ENCODE measurements around the gene SLC35D2.

SLC35D2 gene

GRCh38 chr9:96386157-96386556 lies 2.6 kb upstream of the SLC35D2 start:
- H3K4me3 ChIP-seq (ENCODE audit: low read depth, low read length) = no peak overlapping the region
- TF ChIP-seq, protein P1, sequence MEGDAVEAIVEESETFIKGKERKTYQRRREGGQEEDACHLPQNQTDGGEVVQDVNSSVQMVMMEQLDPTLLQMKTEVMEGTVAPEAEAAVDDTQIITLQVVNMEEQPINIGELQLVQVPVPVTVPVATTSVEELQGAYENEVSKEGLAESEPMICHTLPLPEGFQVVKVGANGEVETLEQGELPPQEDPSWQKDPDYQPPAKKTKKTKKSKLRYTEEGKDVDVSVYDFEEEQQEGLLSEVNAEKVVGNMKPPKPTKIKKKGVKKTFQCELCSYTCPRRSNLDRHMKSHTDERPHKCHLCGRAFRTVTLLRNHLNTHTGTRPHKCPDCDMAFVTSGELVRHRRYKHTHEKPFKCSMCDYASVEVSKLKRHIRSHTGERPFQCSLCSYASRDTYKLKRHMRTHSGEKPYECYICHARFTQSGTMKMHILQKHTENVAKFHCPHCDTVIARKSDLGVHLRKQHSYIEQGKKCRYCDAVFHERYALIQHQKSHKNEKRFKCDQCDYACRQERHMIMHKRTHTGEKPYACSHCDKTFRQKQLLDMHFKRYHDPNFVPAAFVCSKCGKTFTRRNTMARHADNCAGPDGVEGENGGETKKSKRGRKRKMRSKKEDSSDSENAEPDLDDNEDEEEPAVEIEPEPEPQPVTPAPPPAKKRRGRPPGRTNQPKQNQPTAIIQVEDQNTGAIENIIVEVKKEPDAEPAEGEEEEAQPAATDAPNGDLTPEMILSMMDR (IDR thresholded peaks at IDR 0.05; ENCODE audit: borderline replicate concordance, insufficient read depth, low read depth, low read length) = no peak

DNA sequence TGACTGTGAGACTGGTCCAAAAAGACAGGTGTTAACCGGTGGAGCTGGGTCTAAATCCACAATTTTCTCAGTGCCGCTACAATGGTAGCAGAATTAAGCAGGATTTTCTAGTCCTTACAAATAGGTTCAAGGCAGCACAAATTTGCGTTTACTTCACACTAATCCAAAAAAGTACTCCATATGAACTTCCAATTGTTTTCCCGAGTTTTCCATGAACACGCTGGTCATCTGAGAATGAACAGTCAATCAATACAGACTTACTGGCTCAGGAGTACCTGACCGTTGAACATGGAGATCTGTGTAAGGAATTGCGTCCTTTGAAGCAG lies 709 bp downstream of the SLC35D2 start:
- TF ChIP-seq, protein P1 (IDR thresholded peaks at IDR 0.05; ENCODE audit: borderline replicate concordance, insufficient read depth, low read depth, low read length) = no peak
- H3K4me3 ChIP-seq (ENCODE audit: low read depth, low read length) = peak overlapping the region; percentile 58

GRCh38 chr9:96382175-96382574 lies 1.3 kb downstream of the SLC35D2 start:
- H3K4me3 ChIP-seq (ENCODE audit: low read depth, low read length) = no peak overlapping the region

GRCh38 chr9:96381696-96382095 lies 1.8 kb downstream of the SLC35D2 start:
- TF ChIP-seq, protein P1 (IDR thresholded peaks at IDR 0.05; ENCODE audit: borderline replicate concordance, insufficient read depth, low read depth, low read length) = no peak
- H3K4me3 ChIP-seq (ENCODE audit: low read depth, low read length) = no peak overlapping the region

More at GRCh38 chr9:96382175-96382574, 1.3 kb downstream of the SLC35D2 start:
- TF ChIP-seq, protein P1 (IDR thresholded peaks at IDR 0.05; ENCODE audit: borderline replicate concordance, insufficient read depth, low read depth, low read length) = no peak

GRCh38 chr9:96381125-96381524 lies 2.4 kb downstream of the SLC35D2 start:
- TF ChIP-seq, protein P1 (IDR thresholded peaks at IDR 0.05; ENCODE audit: borderline replicate concordance, insufficient read depth, low read depth, low read length) = no peak
- no peak overlapping the region for H3K4me3 ChIP-seq (ENCODE audit: low read depth, low read length)

DNA sequence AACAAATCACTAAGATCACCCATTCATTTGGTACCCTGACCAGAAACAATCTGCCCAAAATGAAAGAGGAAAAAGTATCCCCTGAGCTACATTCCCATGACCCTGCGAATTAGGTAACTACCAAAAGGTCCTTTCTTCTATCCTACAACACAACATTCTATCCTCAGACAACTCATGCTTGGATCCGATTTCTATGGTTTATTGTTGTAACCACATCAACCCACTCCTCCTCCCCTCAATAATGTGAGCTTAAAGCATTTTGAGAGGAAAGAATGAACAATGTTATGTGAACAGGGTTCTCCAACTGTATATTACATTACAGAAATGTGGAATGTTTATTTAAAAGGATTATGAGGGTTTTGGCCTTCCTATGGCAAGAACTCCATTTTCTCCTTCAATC lies 4.0 kb downstream of the SLC35D2 start:
- TF ChIP-seq, protein P1 (IDR thresholded peaks at IDR 0.05; ENCODE audit: borderline replicate concordance, insufficient read depth, low read depth, low read length) = no peak
- H3K4me3 ChIP-seq (ENCODE audit: low read depth, low read length) = no peak overlapping the region

- TF ChIP-seq, protein P1 (IDR thresholded peaks at IDR 0.05; ENCODE audit: borderline replicate concordance, insufficient read depth, low read depth, low read length) = no peak
- no peak overlapping the region for H3K4me3 ChIP-seq (ENCODE audit: low read depth, low read length)
These were observed 5.3 kb downstream of the SLC35D2 start for GRCh38 chr9:96378187-96378586.
